Parathyroid adenoma (tissue), 2 donors: ENCODE measurements around the gene TGFBR1.
A peak's percentile ranks its signal among the peaks of the same experiment; 100 is the strongest.
"Not testable (repeated sequence)": the region's sequence is repeated elsewhere in the genome, so short reads cannot be mapped to it uniquely, and the experiment has no call there.

Source experiments
- H2AFZ ChIP-seq: fragments of 300-600 bp; sonication (generic); one replicate; pipeline ENCODE4 v1.7.0; 2017; ENCODE audit warnings: antibody characterized with exemption, mild to moderate bottlenecking
- H3K27ac ChIP-seq: fragments of 300-600 bp; sonication (generic); one replicate; pipeline ENCODE4 v1.7.0; 2017
- H3K27me3 ChIP-seq: fragments of 300-600 bp; sonication (generic); one replicate; pipeline ENCODE4 v1.7.0; 2017; ENCODE audit warnings: low read length; ENCODE audit not compliant: control insufficient read depth, insufficient read depth
- H3K36me3 ChIP-seq: fragments of 300-600 bp; sonication (generic); one replicate; pipeline ENCODE4 v1.7.0; 2017; ENCODE audit warnings: low read length; ENCODE audit not compliant: control insufficient read depth, insufficient read depth
- H3K4me1 ChIP-seq: fragments of 300-600 bp; sonication (generic); one replicate; pipeline ENCODE4 v1.7.0; 2017; ENCODE audit warnings: control low read depth
- H3K4me2 ChIP-seq: fragments of 300-600 bp; sonication (generic); one replicate; pipeline ENCODE4 v1.7.0; 2017; ENCODE audit warnings: low read length
- H3K4me3 ChIP-seq: fragments of 300-600 bp; sonication (generic); one replicate; pipeline ENCODE4 v1.7.0; 2017; ENCODE audit warnings: low read depth, low read length
- H3K79me2 ChIP-seq: fragments of 300-600 bp; sonication (generic); one replicate; pipeline ENCODE4 v1.7.0; 2017; ENCODE audit warnings: control low read depth
- H3K9ac ChIP-seq: fragments of 300-600 bp; sonication (generic); one replicate; pipeline ENCODE4 v1.7.0; 2017; ENCODE audit warnings: mild to moderate bottlenecking
- H3K9me3 ChIP-seq: fragments of 300-600 bp; sonication (generic); one replicate; pipeline ENCODE4 v1.7.0; 2017; ENCODE audit warnings: low read length; ENCODE audit not compliant: control insufficient read depth
- TF ChIP-seq, protein P1 (sequence below): fragments of 300-600 bp; sonication (generic); IDR thresholded peaks from one replicate; pipeline ENCODE4 v1.7.0; 2017; ENCODE audit warnings: antibody characterized with exemption, mild to moderate bottlenecking
- donor health status: primary hyperparathyroidism.

TGFBR1 gene

DNA sequence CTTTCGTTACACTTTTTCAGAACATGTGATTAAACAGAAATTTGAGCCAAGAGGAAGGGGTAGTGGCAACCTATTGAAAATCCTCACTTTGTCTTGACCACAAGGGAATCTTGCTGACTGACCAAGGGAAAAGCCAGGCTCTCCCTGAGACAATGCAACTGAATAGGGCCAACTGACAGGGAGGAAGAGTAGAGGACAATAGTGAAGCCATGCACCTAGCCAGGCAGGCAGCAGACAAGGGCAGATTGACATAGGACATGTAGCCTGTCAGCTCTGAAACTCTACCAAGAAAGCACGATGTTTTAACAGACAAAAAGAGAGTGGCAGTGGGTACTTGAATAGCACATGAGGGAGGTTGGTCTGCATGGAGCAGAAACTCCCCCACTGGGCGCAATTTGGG, 8.5 kb upstream of the TGFBR1 start:
- H3K4me3 ChIP-seq = no peak overlapping the region
- no peaks in the 10 kb centered on the region for H3K27me3 ChIP-seq
- H3K36me3 ChIP-seq = no peaks in the 10 kb centered on the region
- TF ChIP-seq, protein P1, sequence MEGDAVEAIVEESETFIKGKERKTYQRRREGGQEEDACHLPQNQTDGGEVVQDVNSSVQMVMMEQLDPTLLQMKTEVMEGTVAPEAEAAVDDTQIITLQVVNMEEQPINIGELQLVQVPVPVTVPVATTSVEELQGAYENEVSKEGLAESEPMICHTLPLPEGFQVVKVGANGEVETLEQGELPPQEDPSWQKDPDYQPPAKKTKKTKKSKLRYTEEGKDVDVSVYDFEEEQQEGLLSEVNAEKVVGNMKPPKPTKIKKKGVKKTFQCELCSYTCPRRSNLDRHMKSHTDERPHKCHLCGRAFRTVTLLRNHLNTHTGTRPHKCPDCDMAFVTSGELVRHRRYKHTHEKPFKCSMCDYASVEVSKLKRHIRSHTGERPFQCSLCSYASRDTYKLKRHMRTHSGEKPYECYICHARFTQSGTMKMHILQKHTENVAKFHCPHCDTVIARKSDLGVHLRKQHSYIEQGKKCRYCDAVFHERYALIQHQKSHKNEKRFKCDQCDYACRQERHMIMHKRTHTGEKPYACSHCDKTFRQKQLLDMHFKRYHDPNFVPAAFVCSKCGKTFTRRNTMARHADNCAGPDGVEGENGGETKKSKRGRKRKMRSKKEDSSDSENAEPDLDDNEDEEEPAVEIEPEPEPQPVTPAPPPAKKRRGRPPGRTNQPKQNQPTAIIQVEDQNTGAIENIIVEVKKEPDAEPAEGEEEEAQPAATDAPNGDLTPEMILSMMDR = no peak
- H3K4me2 ChIP-seq = no peak overlapping the region
- H3K9me3 ChIP-seq = no peaks in the 10 kb centered on the region
- H3K9ac ChIP-seq = no peak overlapping the region
- no peaks in the 10 kb centered on the region for H3K4me1 ChIP-seq
- H3K27ac ChIP-seq = no peak overlapping the region
- H2AFZ ChIP-seq = no peak overlapping the region
- H3K79me2 ChIP-seq = no peaks in the 10 kb centered on the region

DNA sequence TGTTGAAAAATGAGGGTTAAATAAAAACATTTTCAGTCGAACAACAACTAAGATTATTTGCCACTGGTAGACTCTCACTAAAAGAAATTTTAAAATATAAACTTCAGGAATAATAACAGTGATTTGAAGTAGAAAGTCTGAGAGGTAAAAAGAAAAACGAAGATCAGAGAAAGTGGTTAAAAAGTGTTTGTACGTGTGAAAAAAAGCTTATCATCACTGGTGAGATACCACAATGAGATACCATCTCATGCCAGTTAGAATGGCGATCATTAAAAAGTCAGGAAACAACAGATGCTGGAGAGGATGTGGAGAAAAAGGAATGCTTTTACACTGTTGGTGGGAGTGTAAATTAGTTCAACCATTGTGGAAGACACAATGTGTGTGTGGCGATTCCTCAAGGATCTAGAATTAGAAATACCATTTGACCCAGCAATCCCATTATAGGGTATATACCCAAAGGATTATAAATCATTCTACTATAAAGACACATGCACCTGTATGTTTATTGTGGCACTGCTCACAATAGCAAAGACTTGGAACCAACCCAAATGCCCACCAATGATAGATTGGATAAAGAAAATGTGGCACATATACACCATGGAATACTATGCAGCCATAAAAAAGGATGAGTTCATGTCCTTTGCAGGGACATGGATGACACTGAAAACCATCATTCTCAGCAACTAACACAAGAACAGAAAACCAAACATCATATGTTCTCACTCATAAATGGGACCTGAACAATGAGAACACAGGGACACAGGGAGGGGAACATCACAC, 4.9 kb upstream of the TGFBR1 start:
- H3K9me3 ChIP-seq, H3K4me1 ChIP-seq, H3K27me3 ChIP-seq, H3K79me2 ChIP-seq, H3K9ac ChIP-seq, H3K4me2 ChIP-seq, H2AFZ ChIP-seq, H3K27ac ChIP-seq, H3K4me3 ChIP-seq, H3K36me3 ChIP-seq: not testable (repeated sequence)

DNA sequence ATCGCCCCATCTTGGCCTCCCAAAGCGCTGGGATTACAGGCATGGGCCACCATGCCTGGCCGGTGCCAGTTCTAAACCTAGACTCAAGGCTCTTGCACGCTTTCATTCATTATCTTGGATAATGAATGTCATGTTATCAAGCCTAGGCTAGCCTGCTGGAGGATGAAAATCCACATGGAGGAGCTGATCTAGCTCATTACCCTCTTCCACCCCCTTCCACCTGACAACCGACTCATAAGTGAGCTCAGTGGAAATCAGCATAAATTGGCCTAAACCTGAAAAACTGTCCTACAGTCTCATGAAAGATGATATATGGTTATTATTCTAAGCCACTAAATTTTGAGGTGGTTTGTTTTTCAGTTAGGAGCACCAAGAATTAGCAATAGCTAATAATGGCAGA, 3.6 kb upstream of the TGFBR1 start:
- Histone ChIP-seq H3K79me2 (no peaks in the 10 kb centered on the region), H3K36me3 (no peaks in the 10 kb centered on the region), H2AFZ (no peak overlapping the region), H3K4me1 (no peaks in the 10 kb centered on the region), H3K9ac (no peak overlapping the region), H3K4me3 (no peak overlapping the region), H3K9me3 (no peaks in the 10 kb centered on the region), H3K27ac (no peak overlapping the region), H3K27me3 (no peaks in the 10 kb centered on the region), H3K4me2 (no peak overlapping the region)
- TF ChIP-seq, protein P1 = no peak

DNA sequence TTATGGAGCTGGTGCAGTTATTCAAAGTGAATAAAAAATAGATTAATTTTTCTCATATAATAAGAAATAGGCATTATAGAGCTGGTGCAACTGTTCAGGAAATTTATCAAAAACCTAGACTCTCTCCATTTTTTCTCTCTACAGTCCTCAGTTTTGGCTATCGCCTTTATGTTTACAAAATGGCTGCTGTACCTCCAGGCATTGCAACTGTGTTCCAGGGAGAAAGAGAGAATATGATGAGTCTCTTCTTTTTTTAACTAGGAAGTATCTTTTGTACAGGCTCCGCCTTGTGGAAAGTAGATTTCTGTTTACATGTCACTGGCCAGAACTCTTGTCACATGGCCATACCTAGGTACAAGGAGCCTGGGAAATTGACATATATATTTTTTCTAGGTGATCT, 3.1 kb upstream of the TGFBR1 start:
- H3K4me2 ChIP-seq = no peak overlapping the region
- no peak overlapping the region for H3K27ac ChIP-seq
- TF ChIP-seq, protein P1 = no peak

DNA sequence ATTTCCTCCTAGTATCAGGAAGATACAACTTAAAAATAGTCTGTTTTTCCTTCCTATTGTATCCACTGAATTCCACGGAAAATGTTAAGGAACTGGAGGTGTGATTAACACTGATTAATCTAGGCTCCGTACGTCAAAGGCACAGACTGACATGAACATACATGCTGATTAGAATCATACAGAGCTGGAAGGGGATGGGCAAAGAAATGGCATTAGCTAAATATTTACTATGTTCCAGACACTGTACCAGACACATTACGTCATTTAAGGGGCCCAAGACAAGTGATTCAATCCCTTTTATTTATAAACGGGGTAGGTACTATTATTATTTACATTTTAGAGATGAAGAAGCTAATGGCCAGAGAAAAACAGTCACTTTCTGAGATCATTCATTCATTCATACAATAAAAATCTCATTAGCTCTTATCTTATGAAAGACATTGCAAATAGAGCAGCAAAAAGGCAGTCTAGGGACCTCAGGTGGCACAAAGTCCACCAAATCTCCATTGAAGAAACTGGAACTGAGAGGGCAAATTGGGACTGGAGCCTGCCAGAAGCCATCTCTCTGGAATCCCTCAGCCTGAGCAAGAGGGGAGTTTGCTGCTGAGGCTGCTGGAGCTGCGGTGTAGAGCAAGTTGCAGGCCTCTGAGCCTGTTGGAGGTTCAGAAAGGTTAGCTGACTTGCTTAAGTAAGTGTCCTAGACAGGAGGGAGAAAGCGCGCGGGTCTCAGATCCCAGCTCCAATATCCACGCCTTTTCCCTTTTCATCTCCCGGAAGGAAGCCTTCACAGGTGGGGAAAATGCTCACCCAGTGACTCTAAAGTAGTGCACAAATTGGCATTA, 1.6 kb upstream of the TGFBR1 start:
- no peak overlapping the region for H3K9ac ChIP-seq
- H2AFZ ChIP-seq = peak overlapping the region; percentile 81
- no peak overlapping the region for H3K27ac ChIP-seq
- H3K36me3 ChIP-seq = no peaks in the 10 kb centered on the region
- no peaks in the 10 kb centered on the region for H3K79me2 ChIP-seq
- H3K4me1 ChIP-seq = no peaks in the 10 kb centered on the region
- TF ChIP-seq, protein P1 = no peak
- H3K4me2 ChIP-seq = no peak overlapping the region
- H3K4me3 ChIP-seq = no peak overlapping the region
- no peaks in the 10 kb centered on the region for H3K27me3 ChIP-seq
- H3K9me3 ChIP-seq = no peaks in the 10 kb centered on the region

More for the DNA sequence above, 3.1 kb upstream of the TGFBR1 start:
- Histone ChIP-seq H3K9me3 (no peaks in the 10 kb centered on the region), H3K36me3 (no peaks in the 10 kb centered on the region), H2AFZ (no peak overlapping the region), H3K79me2 (no peaks in the 10 kb centered on the region), H3K4me3 (no peak overlapping the region), H3K4me1 (no peaks in the 10 kb centered on the region), H3K27me3 (no peaks in the 10 kb centered on the region), H3K9ac (no peak overlapping the region)
